H9 (cell line): ENCODE results near the gene DLG2. TPM values are rescaled to one million over a fixed set of nuclear protein-coding genes. Genes with fewer than 3 reads are reported as not detected.

Experiments
- DNase-seq: peaks from one replicate; pipeline ENCODE4 v3.0.0-alpha.2; 2017
- H2AFZ ChIP-seq: one replicate; pipeline ENCODE4 v1.6.1; 2013; ENCODE audit warnings: mild to moderate bottlenecking, low read length, control low read depth, moderate library complexity
- H2AK5ac ChIP-seq: 2 replicates; pipeline ENCODE4 v1.6.1; 2013; ENCODE audit warnings: low read length, control low read depth, mixed read lengths; ENCODE audit not compliant: insufficient read length
- H2BK120ac ChIP-seq: one replicate; pipeline ENCODE4 v1.6.1; 2013; ENCODE audit warnings: low read depth, mild to moderate bottlenecking, low read length, control low read depth, inconsistent platforms; ENCODE audit not compliant: poor library complexity, severe bottlenecking
- H2BK12ac ChIP-seq: 2 replicates; pipeline ENCODE4 v1.6.1; 2013; ENCODE audit warnings: low read length, control low read depth, mixed read lengths, low read depth; ENCODE audit not compliant: insufficient read length
- H2BK15ac ChIP-seq: 2 replicates; pipeline ENCODE4 v1.6.1; 2013; ENCODE audit warnings: low read depth, low read length, control low read depth
- H2BK20ac ChIP-seq: one replicate; pipeline ENCODE4 v1.6.1; 2013; ENCODE audit warnings: low read depth, mild to moderate bottlenecking, low read length, control low read depth, inconsistent platforms; ENCODE audit not compliant: poor library complexity, severe bottlenecking
- H2BK5ac ChIP-seq: 2 replicates; pipeline ENCODE4 v1.6.1; 2013; ENCODE audit warnings: low read length, control low read depth, mixed read lengths; ENCODE audit not compliant: insufficient read length
- H3K14ac ChIP-seq: 2 replicates; pipeline ENCODE4 v1.6.1; 2013; ENCODE audit warnings: low read length, control low read depth; ENCODE audit not compliant: insufficient read depth
- H3K18ac ChIP-seq: 2 replicates; pipeline ENCODE4 v1.6.1; 2013; ENCODE audit warnings: low read depth, mild to moderate bottlenecking, mixed read lengths, low read length, control low read depth; ENCODE audit not compliant: insufficient read length
- H3K23ac ChIP-seq: 2 replicates; pipeline ENCODE4 v1.6.1; 2013; ENCODE audit warnings: low read length, control low read depth, mixed read lengths, low read depth; ENCODE audit not compliant: insufficient read length
- H3K23me2 ChIP-seq: 2 replicates; pipeline ENCODE4 v1.6.1; 2013; ENCODE audit warnings: low read depth, mild to moderate bottlenecking, mixed read lengths, low read length, control low read depth; ENCODE audit not compliant: insufficient read length, poor library complexity, severe bottlenecking
- H3K27ac ChIP-seq: 2 replicates; pipeline ENCODE4 v1.5.1; 2013; ENCODE audit warnings: low read length, control low read depth, mixed read lengths, low read depth; ENCODE audit not compliant: insufficient read length
- H3K27me3 ChIP-seq: 2 replicates; pipeline ENCODE4 v1.6.1; 2013; ENCODE audit warnings: low read length, control low read depth, inconsistent platforms; ENCODE audit not compliant: insufficient read depth
- H3K4ac ChIP-seq: 2 replicates; pipeline ENCODE4 v1.6.1; 2013; ENCODE audit warnings: low read depth, mild to moderate bottlenecking, control low read depth, inconsistent platforms, low read length, moderate library complexity
- H3K4me1 ChIP-seq: 2 replicates; pipeline ENCODE4 v1.6.1; 2013; ENCODE audit warnings: low read length, control low read depth, inconsistent platforms; ENCODE audit not compliant: insufficient read depth
- H3K4me2 ChIP-seq: 2 replicates; pipeline ENCODE4 v1.6.1; 2013; ENCODE audit warnings: low read length, control low read depth, mixed read lengths; ENCODE audit not compliant: insufficient read length, insufficient read depth
- H3K56ac ChIP-seq: 2 replicates; pipeline ENCODE4 v1.6.1; 2013; ENCODE audit warnings: low read depth, mild to moderate bottlenecking, mixed read lengths, low read length, control low read depth; ENCODE audit not compliant: insufficient read length
- H3K79me1 ChIP-seq: 2 replicates; pipeline ENCODE4 v1.6.1; 2013; ENCODE audit warnings: low read depth, mild to moderate bottlenecking, moderate library complexity, low read length, control low read depth, inconsistent platforms; ENCODE audit not compliant: insufficient read depth, poor library complexity, severe bottlenecking
- H3K79me2 ChIP-seq: 2 replicates; pipeline ENCODE4 v1.6.1; 2013; ENCODE audit warnings: low read length, control low read depth, inconsistent platforms; ENCODE audit not compliant: insufficient read depth
- H3K9ac ChIP-seq: 2 replicates; pipeline ENCODE4 v1.6.1; 2013; ENCODE audit warnings: low read length, control low read depth, mixed read lengths; ENCODE audit not compliant: insufficient read length; ENCODE audit errors: extremely low read depth
- H3K9me3 ChIP-seq: one replicate; pipeline ENCODE4 v1.6.1; 2013; ENCODE audit warnings: low read depth, low read length, inconsistent platforms; ENCODE audit not compliant: control insufficient read depth
- H3T11ph ChIP-seq: one replicate; pipeline ENCODE4 v1.6.1; 2013; ENCODE audit warnings: mild to moderate bottlenecking, low read length, control low read depth, inconsistent platforms
- H4K20me1 ChIP-seq: one replicate; pipeline ENCODE4 v1.6.1; 2013; ENCODE audit not compliant: control insufficient read depth, insufficient read length, insufficient read depth
- H4K5ac ChIP-seq: 2 replicates; pipeline ENCODE4 v1.6.1; 2013; ENCODE audit warnings: low read depth, mild to moderate bottlenecking, mixed read lengths, low read length, control low read depth; ENCODE audit not compliant: insufficient read length
- H4K8ac ChIP-seq: replicated peaks from 2 replicates; pipeline ENCODE4 v1.6.1; 2013; ENCODE audit warnings: low read length, control low read depth, mixed read lengths, low read depth; ENCODE audit not compliant: insufficient read length
- H4K91ac ChIP-seq: 2 replicates; pipeline ENCODE4 v1.6.1; 2013; ENCODE audit warnings: low read depth, mild to moderate bottlenecking, moderate library complexity, mixed read lengths, low read length, control low read depth; ENCODE audit not compliant: insufficient read length
- H3K27ac Mint-ChIP-seq, 3 experiments: 2 replicates in 2 of 3; 3 replicates in 1 of 3; pipeline ENCODE4 v1.8.0; 2020 to 2021; ENCODE audit warnings: mixed read lengths in 3 of 3, mild to moderate bottlenecking in 1 of 3, moderate library complexity in 1 of 3
- H3K27me3 Mint-ChIP-seq: 2 replicates; pipeline ENCODE4 v1.8.0; 2021; ENCODE audit warnings: low read depth, mild to moderate bottlenecking, moderate library complexity, mixed read lengths
- H3K36me3 Mint-ChIP-seq, 3 experiments: 2 replicates in 2 of 3; 3 replicates in 1 of 3; pipeline ENCODE4 v1.8.0; 2020 to 2021; ENCODE audit warnings: low read depth in 3 of 3, mixed read lengths in 3 of 3; ENCODE audit not compliant: insufficient read depth in 1 of 3
- H3K4me1 Mint-ChIP-seq, 2 experiments: 2 replicates each; pipeline ENCODE4 v1.8.0; 2020; ENCODE audit warnings: mixed read lengths in 2 of 2
- H3K4me3 Mint-ChIP-seq, 2 experiments: 2 replicates in 1 of 2; 3 replicates in 1 of 2; pipeline ENCODE4 v1.8.0; 2020 to 2021; ENCODE audit warnings: mild to moderate bottlenecking in 2 of 2, mixed read lengths in 2 of 2, moderate library complexity in 1 of 2
- H3K9me3 Mint-ChIP-seq, 2 experiments: 2 replicates in 1 of 2; 3 replicates in 1 of 2; pipeline ENCODE4 v1.8.0; 2020; ENCODE audit warnings: mild to moderate bottlenecking in 2 of 2, mixed read lengths in 2 of 2, moderate library complexity in 1 of 2
- WGBS: extraction: QIAGEN DNeasy Blood & Tissue Kit; methylation state at CpG from one replicate; pipeline ENCODE4 v1.1.7; 2013; ENCODE audit warnings: missing lambda C conversion rate, low lambda C conversion rate, mixed read lengths; ENCODE audit not compliant: insufficient read length; ENCODE audit errors: extremely low coverage; 5-methylcytosine and 5-hydroxymethylcytosine counted together
- total RNA-seq: library from RNA; stranded (reverse); gene quantifications from 2 replicates; pipeline ENCODE4 v1.2.1, GENCODE V29; 2021
- TF ChIP-seq, protein P1 (sequence below): fragments of 200-600 bp; sonication (generic); conservative IDR thresholded peaks from 3 replicates; pipeline ENCODE4 v1.8.0; 2021; ENCODE audit warnings: antibody characterized with exemption, mild to moderate bottlenecking

The DLG2 gene
- total RNA-seq, 1 experiment from 2014 or later = 8.0 TPM

DNA sequence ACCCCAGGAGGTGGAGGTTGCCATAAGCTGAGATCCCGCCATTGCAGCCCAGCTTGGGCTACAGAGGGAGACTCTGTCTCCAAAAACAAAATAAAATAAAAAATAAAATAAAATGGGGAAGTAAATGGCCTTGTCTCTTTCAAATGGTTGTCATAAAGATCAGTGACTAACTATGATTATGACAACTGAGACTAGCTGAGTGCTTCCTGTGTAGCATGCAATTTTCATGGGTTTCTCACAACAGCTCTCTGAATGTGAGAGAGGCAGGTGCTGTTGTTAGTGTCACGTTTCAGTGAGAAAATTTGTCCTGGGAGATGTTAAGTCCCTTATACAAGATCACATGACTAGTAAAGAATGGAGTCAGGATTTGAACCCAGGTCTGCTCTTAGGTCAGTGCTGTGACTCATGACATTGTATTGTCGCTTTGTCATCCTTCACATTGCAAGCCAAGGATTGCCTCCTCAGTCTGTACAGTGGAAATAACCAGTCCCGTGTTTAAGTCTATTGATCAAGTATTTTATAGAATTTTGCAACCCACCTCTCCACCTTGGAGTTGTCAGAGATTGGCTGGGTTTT is 2177.7 kb downstream of the DLG2 start:
- peaks cover 6% of the 10 kb centered on the region for H3K9me3 ChIP-seq
- no peaks in the 10 kb centered on the region for H4K20me1 ChIP-seq
- H4K5ac ChIP-seq = no peak overlapping the region
- no peak overlapping the region for H2BK12ac ChIP-seq
- no peak overlapping the region for H4K8ac ChIP-seq
- no peaks in the 10 kb centered on the region for H3K4me1 ChIP-seq
- no peak overlapping the region for H3K4me2 ChIP-seq
- no peak overlapping the region for H3K18ac ChIP-seq
- no peak overlapping the region for H2AK5ac ChIP-seq
- no peak overlapping the region for H3K23ac ChIP-seq
- H3K27me3 ChIP-seq = no peaks in the 10 kb centered on the region
- H3K79me1 ChIP-seq = no peaks in the 10 kb centered on the region
- no peak overlapping the region for H3T11ph ChIP-seq
- H3K4ac ChIP-seq = no peak overlapping the region
- no peak for DNase-seq
- H2AFZ ChIP-seq = no peak overlapping the region
- H3K4me1 Mint-ChIP-seq = no peaks in the 10 kb centered on the region
- H3K9ac ChIP-seq = no peak overlapping the region
- H3K23me2 ChIP-seq = no peaks in the 10 kb centered on the region
- no peak overlapping the region for H3K14ac ChIP-seq
- no peak overlapping the region for H3K27ac ChIP-seq
- TF ChIP-seq, protein P1, sequence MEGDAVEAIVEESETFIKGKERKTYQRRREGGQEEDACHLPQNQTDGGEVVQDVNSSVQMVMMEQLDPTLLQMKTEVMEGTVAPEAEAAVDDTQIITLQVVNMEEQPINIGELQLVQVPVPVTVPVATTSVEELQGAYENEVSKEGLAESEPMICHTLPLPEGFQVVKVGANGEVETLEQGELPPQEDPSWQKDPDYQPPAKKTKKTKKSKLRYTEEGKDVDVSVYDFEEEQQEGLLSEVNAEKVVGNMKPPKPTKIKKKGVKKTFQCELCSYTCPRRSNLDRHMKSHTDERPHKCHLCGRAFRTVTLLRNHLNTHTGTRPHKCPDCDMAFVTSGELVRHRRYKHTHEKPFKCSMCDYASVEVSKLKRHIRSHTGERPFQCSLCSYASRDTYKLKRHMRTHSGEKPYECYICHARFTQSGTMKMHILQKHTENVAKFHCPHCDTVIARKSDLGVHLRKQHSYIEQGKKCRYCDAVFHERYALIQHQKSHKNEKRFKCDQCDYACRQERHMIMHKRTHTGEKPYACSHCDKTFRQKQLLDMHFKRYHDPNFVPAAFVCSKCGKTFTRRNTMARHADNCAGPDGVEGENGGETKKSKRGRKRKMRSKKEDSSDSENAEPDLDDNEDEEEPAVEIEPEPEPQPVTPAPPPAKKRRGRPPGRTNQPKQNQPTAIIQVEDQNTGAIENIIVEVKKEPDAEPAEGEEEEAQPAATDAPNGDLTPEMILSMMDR = no peak
- no peak overlapping the region for H3K27ac Mint-ChIP-seq
- no peak overlapping the region for H3K56ac ChIP-seq
- no CpG with 5 or more reads among the region's 4 CpGs for WGBS
- H3K79me2 ChIP-seq = no peaks in the 10 kb centered on the region
- no peak overlapping the region for H4K91ac ChIP-seq
- no peak overlapping the region for H2BK15ac ChIP-seq
- H3K4me3 Mint-ChIP-seq = no peak overlapping the region
- no peak overlapping the region for H2BK5ac ChIP-seq
- peaks cover 8 to 18% (median 16%) of the 10 kb centered on the region in 3 experiments for H3K36me3 Mint-ChIP-seq
- H2BK120ac ChIP-seq = no peak overlapping the region
- no peaks in the 10 kb centered on the region for H3K27me3 Mint-ChIP-seq
- H2BK20ac ChIP-seq = no peak overlapping the region
- H3K9me3 Mint-ChIP-seq = peaks cover 23 to 28% of the 10 kb centered on the region in 2 experiments
